Hematopoietic multipotent progenitor cell treated with erythropoietin and hydrocortisone succinate and interleukin-3 and kit ligand, for 4 days (in vitro differentiated cells): ENCODE measurements around the gene SPRYD3.
"Not testable (repeated sequence)": the region's sequence is repeated elsewhere in the genome, so short reads cannot be mapped to it uniquely, and the experiment has no call there.

Experiments used
- DNase-seq: peaks from one replicate; pipeline ENCODE4 v3.0.0-alpha.2; 2015

The SPRYD3 gene

DNA sequence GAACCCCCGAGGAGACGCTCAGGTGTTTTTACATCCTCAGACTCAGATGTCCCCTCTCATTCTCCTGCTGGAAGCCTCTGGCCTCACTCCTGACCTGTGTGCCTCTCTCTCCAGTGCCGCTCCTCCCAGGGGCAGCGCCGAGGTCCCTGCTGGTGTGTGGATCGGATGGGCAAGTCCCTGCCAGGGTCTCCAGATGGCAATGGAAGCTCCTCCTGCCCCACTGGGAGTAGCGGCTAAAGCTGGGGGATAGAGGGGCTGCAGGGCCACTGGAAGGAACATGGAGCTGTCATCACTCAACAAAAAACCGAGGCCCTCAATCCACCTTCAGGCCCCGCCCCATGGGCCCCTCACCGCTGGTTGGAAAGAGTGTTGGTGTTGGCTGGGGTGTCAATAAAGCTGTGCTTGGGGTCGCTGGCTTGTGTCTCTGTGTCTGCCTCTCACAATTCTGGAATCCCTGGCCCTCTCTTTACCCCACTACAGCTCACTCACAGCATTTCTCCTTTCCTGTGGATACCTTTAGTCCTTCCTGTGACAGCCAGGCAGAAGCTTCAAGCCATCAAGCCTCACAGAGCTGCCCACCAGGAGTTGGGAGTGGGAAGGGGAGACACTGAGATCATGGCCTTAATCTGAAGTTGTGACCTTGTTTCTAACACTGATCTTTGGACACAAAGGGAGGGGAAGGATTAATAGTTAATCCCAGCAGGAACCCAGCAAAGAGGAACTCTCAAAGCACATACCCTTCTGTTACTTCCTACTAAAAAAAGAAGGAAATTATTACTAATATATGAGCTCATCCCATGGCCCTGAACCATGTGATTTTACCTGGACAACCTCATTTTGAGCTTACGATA lies 23.0 kb upstream of the SPRYD3 start:
- DNase-seq = no peak

DNA sequence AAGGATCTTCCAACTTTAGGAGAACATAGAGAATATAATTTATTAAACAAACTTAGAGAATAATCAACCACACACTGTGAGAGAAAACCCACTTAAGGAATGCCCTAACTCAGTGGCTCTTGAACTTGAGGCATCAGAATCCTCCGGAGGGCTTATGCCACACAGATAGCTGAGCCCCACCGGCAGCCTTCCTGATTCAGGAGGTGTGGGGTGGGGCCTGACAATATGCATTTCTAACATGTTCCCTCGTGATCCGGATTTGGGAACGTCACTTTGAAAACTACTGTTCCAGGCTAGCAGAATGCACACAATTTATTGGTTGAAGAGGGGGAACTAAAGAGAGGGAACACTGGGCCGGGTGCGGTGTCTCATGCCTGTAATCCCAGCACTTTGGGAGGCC lies 22.1 kb upstream of the SPRYD3 start:
- no peak for DNase-seq

DNA sequence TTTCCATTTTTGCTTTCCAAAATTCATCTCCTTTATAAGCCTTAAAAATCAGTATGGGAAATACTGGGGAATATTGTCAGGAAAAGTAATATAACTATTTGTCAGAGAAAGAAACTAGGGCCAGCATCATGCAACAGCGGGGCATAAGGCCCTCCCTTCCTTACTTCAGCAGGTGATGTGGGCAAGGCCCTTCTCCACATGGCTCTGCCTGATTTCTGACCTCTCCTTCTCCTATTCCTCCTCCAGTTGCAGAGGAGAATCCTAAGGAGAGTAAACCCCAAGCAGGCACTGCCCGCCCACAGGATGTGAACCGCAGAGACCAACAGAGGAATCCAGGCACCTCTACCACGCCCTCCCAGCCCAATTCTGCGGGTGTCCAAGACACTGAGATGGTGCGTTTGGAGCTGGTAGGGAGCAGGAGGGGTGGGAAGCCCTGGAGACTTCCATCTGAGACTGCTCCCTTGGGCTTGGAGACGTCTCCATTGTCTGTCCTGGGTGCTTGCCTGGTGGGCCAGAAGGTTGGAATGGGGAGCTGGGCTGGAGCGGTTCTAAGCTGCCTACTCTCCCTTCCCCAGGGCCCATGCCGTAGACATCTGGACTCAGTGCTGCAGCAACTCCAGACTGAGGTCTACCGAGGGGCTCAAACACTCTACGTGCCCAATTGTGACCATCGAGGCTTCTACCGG lies 21.4 kb upstream of the SPRYD3 start:
- no peak for DNase-seq

DNA sequence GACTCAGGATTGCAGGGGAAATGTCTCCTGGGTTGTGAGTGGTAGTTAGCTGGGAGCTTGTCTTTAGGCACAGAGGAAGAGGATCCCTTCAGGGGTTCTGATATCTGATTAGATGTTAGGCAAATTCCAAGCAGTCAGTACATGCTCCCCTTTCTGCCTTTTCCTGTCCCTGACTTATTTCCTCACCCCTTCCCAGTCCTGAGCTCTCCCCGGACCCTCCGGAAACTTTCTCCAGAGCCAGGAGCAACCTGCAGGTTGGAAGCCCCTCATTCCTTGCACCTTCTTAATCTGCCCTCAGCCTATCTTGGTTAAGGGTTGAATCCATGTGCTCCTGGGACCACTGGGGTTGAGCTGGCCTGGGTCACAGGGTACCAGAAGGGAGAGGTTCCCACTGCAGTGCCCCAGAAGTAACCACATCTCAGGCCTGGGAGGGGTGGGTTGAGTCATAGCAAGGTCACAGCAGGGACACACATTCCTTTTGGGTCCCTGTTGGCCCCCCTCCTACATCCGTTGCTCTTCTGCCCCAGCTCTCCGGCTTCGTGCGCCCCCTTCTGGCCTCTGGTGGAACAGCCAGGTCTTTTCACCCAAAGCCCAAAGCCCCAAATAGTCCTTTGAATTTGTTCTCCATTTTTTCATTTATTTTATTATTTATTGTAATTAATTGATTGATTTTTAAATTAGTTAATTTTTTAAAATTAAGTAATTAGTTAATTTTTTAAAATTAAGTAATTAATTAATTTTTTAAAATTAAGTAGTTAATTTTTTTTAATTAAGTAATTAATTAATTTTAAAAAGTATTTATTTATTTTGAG lies 20.1 kb upstream of the SPRYD3 start:
- peak; percentile 90 for DNase-seq

DNA sequence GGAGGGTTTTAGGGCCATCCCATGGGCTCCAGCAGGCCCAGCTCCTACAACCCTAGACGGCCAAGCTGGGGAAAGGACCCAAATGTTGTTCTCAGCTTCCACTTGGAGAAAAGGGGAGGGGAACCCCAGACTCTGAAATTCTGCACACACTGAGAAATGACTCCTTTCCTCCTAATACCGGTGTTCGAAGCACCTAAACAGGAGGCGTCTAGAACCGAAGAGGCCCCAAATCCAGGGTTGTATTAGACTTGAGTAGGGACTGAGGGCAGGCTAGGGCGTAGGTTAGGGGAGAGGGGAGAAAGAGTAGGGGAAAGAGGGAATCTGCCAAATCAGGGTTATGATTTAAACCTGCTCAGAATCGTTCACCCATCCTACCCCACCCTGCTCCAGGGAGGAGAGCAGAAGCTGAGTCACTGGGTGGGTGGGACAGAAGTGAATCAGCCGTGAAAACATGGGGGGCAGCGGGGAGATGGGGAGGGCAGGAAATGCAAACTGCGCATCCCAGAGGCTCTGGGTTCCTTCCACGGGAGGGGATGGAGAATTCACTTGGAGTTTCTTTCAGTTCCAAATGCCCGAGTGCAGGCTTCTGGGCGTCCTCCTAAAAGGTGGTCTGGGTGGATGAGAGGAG lies 19.3 kb upstream of the SPRYD3 start:
- DNase-seq = no peak

DNA sequence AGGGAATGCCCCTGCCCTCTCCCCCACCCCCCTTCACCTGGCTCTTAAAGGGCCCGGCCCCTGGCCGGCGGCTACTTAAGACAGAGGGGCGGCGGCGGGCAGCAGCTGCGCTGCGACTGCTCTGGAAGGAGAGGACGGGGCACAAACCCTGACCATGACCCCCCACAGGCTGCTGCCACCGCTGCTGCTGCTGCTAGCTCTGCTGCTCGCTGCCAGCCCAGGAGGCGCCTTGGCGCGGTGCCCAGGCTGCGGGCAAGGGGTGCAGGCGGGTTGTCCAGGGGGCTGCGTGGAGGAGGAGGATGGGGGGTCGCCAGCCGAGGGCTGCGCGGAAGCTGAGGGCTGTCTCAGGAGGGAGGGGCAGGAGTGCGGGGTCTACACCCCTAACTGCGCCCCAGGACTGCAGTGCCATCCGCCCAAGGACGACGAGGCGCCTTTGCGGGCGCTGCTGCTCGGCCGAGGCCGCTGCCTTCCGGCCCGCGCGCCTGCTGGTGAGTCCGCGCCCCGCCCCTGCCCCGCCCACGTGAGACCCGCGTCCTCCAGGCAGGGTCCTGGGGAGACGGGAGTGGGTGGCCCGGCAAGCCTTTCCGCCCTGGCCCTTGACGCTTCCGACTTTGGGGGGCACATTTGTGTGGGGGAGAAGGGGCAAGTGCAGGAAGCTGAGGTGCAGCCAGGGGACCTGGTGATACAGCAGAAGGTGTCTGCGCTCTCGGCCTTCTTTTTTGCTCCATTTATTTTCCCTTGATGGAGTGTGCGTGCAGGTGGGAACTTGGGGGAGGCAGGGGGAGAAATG lies 18.6 kb upstream of the SPRYD3 start, which contains the start of gene IGFBP6:
IGFBP6 (plus strand) TSS at position 104 of the 790 bp plus-strand sequence; CDS start at position 155, 51 bp downstream.
- DNase-seq = peak; percentile 79

DNA sequence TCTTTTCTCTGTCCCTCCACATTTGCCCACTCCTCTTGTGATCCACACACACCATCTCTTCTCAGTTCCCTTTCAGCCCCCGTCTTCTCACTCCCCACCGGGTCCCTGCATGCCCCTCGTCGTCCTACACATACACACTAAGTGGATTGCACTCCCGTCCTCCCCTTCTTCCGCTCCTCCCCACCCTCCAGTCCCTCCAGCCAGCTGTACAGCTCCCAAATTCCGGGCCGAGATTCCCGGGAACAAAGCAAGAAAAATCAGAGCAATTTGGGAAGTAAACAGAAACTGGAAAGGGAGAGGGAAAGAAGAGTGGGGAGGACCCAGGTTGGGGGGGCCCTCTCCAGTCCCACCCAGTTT lies 18.0 kb upstream of the SPRYD3 start:
- DNase-seq = no peak

DNA sequence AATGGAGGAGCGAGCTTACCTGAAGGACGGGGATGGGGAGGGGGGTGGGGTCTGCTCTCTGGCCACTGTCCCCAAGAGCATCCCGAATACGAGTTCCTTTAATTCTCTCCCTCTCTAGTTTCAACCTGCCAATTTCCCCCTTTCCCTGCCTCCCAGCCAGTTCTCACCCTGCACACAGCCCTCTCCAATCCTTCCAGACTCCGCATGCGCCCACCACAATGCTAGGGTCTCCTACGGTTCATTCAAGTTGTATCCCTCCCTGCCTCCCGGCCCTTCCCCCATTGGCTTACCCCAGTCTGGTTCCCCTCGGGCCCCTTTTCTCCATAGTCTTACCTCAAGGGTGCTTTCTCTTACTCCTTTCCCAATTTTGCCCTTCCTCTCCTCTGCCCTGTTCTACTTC lies 17.6 kb upstream of the SPRYD3 start:
- DNase-seq = no peak

DNA sequence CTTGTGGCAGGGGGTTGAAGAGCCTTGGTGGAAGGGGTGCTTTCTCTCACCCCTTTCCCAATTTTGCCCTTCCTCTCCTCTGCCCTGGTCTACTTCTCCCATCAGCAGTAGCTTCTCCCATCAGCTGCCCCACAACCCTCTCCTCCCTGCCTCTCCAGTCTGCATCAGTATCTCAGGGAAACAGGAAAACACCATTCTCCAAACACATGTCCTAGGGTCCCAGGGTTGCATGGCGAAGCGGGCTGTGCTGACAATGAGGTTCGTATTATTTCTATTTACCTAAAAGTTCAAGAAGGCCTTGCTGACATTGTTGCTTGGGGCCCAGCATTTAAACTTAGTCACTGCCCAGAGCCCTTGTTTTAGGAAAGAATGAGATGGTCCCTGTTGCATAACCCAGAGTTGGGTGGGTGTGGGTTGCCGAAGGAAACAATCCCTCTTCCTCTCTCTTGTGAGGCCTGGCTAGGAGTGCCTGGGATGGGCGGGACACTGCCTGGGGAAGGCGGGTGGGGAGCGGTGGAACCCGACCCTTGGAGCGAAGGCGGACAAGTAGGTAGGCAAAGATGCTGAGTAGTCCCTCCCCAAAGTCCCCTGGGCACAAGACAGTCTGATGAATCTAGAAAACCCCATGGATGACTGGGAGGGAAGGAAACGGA lies 17.0 kb upstream of the SPRYD3 start:
- DNase-seq = no peak

DNA sequence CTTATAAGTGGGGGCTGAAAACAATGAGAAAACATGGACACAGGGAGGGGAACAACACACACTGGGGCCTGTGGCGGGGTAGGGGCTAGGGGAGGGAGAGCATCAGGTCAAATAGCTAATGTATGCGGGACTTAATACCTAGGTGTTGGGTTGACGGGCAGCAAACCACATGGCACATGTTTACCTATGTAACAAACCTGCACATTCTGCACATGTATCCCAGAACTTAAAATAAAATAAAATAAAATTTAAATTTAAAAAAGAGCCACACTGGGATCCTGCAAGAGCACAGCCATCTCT lies 16.4 kb upstream of the SPRYD3 start:
- not testable (repeated sequence) for DNase-seq

DNA sequence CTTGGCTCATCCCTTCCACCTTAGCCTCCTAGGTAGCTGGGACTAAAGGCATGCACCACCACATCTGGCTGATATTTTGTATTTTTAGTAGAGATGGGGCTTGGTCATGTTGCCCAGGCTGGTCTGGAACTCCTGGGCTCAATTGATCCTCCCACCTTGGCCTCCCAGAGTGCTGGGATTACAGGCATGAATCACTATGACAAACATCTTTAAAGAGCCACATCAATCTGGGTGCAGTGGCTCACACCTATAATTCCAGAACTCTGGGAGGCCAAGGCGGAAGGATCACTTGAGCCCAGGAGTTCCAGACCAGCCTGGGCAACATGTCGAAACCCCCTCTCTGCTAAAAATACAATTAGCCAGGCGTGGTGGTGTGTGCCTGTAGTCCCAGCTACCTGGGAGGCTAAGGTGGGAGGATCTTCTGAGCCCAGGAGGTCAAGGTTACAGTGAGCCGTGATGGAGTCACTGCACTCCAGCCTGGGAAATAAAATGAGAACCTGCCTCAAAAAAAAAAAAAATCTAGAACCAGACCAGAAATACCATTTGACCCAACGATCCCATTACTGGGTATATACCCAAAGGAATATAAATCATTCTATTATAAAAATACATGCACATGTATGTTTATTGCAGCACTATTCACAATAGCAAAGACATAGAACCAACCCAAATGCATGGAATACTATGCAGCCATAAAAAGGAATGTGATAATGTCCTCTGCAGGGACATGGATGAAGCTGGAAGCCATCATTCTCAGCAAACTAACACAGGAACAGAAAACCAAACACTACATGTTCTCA lies 15.8 kb upstream of the SPRYD3 start:
- DNase-seq = not testable (repeated sequence)

DNA sequence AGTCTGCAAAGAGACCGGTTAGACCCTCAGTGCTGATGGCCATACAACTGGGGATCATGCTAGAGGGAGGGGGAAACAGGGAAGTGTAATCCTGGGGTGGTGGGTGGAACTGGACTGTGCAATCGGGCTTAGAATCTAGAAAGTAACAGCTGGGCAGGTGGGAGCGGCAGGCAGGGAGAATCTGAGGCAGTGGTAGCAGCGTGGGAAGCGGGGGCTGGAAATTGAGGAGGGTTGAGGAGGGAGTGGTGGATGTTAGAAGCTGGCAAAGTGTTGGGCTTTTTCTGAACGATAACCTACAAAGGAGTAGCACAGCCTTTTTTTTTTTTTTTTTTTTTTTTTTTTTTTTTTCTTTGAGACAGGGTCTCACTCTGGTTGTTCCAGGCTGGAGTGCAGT lies 15.2 kb upstream of the SPRYD3 start:
- DNase-seq = no peak

DNA sequence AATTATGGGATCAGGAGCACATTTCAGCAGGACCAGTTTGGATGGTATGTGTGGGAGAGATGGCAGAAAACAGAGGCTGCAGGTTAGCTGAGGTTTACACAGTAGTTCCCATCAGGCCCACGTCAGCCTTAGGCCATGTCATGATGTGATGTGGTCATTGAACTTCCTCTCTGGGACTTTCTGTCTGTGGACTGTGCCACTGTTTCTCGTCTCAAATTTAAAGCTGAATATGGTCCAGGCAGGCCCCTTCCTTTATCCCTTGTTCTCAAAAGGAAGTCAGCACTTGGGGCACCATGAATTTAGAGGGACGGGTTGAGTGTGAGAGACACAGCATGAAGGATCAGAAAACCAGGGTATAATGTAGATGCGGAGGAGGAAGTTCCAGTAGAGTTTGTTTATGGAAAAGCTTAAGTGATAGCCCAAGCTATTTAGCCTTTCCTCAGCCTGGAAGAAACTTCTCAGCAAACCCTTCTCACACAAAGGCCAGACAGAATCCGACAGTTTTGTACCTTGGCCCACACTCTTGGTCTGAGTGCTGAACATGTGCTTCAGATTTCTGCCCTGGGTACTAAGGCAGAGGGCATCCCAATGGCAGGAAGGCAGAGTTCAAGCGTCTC lies 14.7 kb upstream of the SPRYD3 start:
- DNase-seq = peak; percentile 40

DNA sequence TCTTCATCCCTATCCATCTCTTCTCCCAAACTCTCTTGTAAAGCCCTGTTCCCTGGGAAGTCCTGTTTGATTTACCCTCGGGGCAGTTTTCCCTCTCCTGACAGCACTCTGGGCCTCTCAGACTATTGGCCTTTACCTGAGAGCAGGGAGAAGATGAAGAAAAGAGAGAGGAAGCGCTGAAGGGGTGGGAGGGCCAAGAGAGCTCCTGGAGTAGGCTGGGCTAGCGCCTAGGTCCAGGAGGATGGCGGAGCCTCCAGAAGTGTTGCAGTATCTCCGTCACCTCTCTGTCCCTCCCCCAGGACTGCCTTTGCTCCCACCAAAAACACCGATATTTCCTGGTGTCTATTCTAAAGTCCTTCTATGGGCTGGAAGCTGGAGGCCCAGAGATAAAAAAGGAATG lies 12.6 kb upstream of the SPRYD3 start:
- DNase-seq = no peak

DNA sequence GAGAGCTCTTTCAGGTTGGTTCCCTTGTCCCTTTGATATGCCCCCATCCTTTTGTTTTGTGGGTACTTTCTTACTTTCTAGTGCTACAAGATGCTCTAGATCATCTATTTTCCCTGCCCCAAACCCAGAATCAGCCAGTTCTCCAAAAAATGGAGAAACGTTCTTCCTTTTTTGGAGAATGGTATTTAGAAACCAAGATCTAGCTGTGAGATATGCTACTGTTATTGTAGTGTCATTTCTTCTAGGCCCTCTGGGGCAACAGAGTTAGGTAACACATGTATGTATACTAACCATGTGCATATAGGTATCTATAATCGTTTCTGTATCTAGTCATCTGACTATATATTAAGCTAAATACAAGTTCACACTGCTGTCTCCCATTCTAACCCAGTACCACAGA lies 11.4 kb upstream of the SPRYD3 start:
- peak; percentile 28 for DNase-seq

DNA sequence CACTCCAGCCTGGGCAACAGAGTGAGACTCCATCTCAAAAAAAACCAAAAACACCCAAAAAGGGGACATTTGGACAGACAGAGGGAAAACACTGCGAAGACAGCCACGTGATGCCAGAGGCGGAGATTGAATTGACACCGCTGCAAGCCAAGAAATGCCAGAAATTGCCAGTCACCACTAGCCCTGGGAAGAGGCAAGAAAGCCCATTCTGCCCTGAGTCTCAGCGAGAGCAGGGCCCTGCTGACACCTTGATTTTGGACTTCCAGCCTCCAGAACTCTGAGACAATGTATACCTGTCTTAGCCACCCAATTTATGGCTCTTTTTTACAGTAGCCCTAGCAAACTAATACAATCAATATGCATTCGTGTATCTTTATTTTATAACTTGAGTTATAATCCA lies 10.9 kb upstream of the SPRYD3 start:
- no peak for DNase-seq

DNA sequence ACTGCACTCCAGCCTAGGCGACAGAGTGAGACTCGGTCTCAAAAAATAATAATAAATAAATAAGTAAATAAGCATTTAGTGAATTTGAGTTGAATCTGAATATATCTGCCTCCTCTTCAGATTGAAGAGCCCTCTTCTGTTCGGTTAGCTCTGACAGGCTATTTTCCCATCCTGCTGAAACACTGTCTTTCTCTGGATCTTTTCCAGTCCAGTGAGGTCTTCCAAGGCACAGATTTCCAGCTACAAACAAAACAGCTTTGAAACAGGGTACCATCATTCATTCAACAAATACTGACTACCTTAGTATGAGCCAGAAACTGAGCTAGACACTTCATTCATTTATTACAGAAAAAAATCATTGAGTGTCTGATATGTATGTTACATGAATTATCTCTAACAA lies 7.2 kb upstream of the SPRYD3 start:
- no peak for DNase-seq

DNA sequence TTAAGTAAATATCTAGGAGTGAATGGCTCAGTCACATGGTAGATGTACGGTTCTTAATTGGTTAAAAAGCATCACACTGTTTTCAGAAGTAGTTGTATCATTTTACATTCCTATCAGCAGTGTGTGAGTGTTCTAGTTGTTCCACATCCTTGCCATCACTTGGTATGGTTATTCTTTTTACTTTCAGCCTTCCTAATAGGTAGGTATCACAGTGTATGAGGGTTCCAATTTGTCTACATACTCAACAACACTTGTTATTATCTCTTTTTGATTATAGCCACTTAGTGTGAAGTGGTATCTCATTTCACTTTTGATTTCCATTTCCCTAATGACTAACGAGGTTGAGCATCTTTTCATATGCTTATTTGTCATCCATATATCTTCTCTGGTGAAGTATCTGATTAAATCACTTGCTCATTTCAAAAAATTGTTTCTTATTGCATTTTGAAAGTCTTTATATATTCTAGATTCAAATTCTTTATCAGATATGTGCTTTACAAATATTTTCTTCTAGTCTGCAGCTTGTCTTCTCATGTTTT lies 3.5 kb upstream of the SPRYD3 start:
- DNase-seq = no peak

DNA sequence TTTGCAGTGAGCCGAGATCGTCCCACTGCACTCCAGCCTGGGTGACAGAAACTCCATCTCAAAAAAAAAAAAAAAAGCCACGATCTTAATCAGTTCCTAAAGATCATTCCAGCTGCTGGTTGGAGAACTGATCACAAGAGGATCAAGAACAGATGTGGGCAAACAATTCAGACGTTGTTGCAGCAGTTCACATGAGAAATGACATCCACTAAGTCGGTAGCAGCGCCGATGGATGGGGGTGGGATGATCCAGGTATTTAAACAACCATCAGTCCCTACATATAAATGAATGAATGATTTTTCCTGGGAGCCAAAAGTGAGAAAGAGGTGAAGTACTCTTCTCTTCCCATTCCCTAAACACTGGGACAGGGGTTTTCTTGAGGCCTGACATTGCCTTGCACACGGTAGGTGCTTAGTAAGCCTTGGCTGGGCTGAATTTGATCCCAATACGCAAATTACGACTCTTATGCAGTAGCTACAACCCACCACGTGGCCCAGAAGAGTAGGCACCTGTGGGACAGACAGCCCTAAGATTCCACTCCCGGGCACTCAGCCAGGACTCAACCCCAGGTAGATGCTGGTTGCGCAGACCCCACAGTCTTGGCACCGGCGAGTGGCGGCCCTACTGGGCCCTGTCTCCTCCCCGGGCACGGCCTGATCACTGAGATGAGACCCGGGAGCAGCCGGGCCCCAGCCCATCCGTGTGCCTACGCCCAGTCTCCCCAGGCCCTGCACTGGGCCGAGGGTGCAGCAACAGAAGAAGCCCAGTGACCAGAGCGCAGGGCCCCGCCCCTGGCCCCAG lies 565 bp downstream of the SPRYD3 start:
- DNase-seq = no peak
